Muscle layer of duodenum (tissue), 2 donors: ENCODE results near the gene SLC35G4.
"Not testable (repeated sequence)": the region's sequence is repeated elsewhere in the genome, so short reads cannot be mapped to it uniquely, and the experiment has no call there.

Source experiments
- H3K27ac ChIP-seq: one replicate; pipeline ENCODE4 v1.7.0; 2013; ENCODE audit warnings: mild to moderate bottlenecking, low read length
- H3K27me3 ChIP-seq: one replicate; pipeline ENCODE4 v1.7.0; 2013; ENCODE audit warnings: low read depth, mild to moderate bottlenecking, control low read depth, low read length
- H3K36me3 ChIP-seq, 2 donors: one replicate each; pipeline ENCODE4 v1.7.0; 2013; ENCODE audit warnings: low read length in 2 of 2, control low read depth in 1 of 2, mild to moderate bottlenecking in 1 of 2; ENCODE audit not compliant: insufficient read depth in 2 of 2, control insufficient read depth in 1 of 2
- H3K4me1 ChIP-seq, 2 donors: one replicate each; pipeline ENCODE4 v1.7.0; 2013; ENCODE audit warnings: low read length in 2 of 2, mild to moderate bottlenecking in 2 of 2, control low read depth in 1 of 2, moderate library complexity in 1 of 2; ENCODE audit not compliant: insufficient read depth in 2 of 2, control insufficient read depth in 1 of 2
- H3K4me3 ChIP-seq, 2 donors: one replicate each; pipeline ENCODE4 v1.7.0; 2013; ENCODE audit warnings: low read length in 2 of 2, low read depth in 1 of 2, mild to moderate bottlenecking in 1 of 2
- H3K9me3 ChIP-seq, 2 donors: one replicate each; pipeline ENCODE4 v1.7.0; 2013; ENCODE audit warnings: low read length in 2 of 2, control low read depth in 1 of 2, mild to moderate bottlenecking in 1 of 2; ENCODE audit not compliant: control insufficient read depth in 1 of 2
- donor health status: healthy.

SLC35G4 gene

DNA sequence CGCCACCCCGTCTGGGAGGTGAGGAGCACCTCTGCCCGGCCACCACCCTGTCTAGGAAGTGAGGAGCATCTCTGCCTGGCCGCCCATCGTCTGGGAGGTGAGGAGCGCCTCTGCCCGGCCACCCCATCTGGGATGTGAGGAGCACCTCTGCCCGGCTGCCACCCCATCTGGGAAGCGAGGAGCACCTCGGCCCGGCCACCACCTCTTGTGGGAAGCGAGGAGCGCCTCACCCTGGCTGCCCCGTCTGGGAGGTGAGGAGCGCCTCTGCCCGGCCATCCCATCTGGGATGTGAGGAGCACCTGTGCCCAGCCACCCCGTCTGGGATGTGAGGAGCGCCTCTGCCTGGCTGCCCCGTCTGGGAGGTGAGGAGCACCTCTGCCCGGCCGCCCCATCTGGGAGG, 4.6 kb downstream of the SLC35G4 start:
- H3K27me3 ChIP-seq, H3K27ac ChIP-seq: not testable (repeated sequence)

DNA sequence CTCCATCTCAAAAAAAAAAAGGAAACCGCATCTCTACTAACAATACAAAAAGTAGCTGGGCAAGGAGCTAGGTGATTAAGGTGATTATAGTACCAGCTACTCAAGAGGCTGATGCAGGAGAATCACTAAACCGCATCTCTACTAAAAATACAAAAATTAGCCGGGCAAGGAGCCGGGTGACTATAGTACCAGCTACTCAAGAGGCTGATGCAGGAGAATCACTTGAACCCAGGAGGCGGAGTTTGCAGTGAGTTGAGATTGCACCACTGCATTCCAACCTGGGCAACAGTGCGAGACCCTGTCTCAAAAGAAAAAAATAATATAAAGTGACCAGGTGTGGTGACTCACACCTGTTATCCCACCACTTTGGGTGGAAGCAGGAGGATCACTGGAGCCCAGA, 5.6 kb downstream of the SLC35G4 start:
- not testable (repeated sequence) for H3K36me3 ChIP-seq, H3K27ac ChIP-seq

More for the DNA sequence above, 4.6 kb downstream of the SLC35G4 start:
- not testable (repeated sequence) for H3K9me3 ChIP-seq, H3K4me3 ChIP-seq, H3K36me3 ChIP-seq, H3K4me1 ChIP-seq

DNA sequence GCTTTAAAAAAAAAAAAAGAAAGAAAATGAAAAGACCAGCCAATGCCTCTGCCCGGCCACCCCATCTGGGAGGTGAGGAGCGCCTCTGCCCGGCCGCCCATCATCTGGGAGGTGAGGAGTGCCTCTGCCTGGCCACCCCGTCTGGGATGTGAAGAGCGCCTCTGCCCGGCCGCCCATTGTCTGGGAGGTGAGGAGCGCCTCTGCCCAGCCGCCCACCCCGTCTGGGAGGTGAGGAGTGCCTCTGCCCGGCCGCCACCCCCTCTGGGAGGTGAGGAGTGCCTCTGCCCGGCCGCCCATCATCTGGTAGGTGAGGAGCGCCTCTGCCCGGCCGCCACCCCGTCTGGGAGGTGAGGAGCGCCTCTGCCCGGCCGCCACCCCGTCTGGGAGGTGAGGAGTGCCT, 37.9 kb downstream of the SLC35G4 start:
- H3K27me3 ChIP-seq, H3K36me3 ChIP-seq, H3K9me3 ChIP-seq, H3K4me3 ChIP-seq, H3K27ac ChIP-seq, H3K4me1 ChIP-seq: not testable (repeated sequence)

More for the DNA sequence above, 5.6 kb downstream of the SLC35G4 start:
- not testable (repeated sequence) for H3K9me3 ChIP-seq, H3K4me1 ChIP-seq, H3K27me3 ChIP-seq, H3K4me3 ChIP-seq

DNA sequence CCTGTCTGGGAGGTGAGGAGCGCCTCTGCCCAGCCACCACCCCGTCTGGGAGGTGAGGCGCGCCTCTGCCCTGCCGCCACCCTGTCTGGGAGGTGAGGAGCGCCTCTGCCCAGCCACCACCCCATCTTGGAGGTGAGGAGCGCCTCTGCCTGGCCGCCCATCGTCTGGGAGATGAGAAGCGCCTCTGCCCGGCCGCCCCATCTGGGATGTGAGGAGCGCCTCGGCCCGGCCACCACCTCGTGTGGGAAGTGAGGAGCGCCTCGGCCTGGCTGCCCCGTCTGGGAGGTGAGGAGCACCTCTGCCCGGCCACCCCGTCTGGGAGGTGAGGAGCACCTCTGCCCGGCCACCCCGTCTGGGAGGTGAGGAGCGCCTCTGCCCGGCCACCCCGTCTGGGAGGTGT, 38.4 kb downstream of the SLC35G4 start:
- not testable (repeated sequence) for H3K4me1 ChIP-seq, H3K9me3 ChIP-seq, H3K4me3 ChIP-seq, H3K27ac ChIP-seq, H3K36me3 ChIP-seq, H3K27me3 ChIP-seq

DNA sequence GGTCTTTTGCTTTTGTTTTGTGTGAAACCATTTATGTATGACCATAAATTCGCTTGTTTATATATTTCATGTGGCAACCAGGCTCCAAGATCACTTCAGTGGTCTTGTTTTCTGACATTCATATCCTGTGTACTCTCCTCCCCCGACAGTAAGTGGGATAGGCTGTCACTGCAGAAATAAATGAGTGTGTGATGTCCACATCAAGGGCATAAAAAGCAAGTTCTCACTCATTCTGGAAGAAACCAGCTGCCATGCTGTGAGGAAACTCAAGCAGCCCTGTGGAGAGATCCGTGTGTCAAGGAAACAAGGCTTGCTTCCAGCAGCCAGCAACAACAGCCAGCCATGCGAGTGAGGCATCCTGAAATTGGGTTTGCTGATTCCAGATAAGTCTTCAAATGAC, 40.4 kb downstream of the SLC35G4 start:
- H3K27ac ChIP-seq, result no peak overlapping the region
- no peaks in the 10 kb centered on the region for H3K4me1 ChIP-seq

DNA sequence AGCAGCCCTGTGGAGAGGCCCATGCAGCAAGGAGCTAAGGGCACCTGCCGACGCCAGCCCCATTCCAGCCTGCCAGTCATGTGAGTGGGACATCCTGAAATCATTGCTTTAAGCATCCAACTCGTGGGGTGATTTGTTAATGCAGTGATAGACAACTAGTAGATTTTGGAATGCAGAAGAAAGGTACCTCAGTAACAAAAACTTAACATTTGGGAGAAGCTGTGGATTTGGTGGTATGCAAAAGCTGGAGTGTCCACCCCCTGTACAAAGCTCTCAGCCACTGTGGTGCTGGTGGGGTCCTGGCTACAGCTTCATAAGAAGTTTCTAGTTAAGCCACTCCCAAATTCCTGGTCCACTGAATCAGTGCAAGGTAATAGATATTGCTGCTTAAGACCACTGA, 42.5 kb downstream of the SLC35G4 start:
- Histone ChIP-seq H3K4me1 (peaks cover 0 to 9% of the 10 kb centered on the region in 2 donors), H3K4me3 (no peak overlapping the region), H3K27ac (no peak overlapping the region), H3K36me3 (no peaks in the 10 kb centered on the region), H3K9me3 (peaks cover 0 to 8% of the 10 kb centered on the region in 2 donors), H3K27me3 (peaks cover 6% of the 10 kb centered on the region)

More for the DNA sequence above, 40.4 kb downstream of the SLC35G4 start:
- Histone ChIP-seq H3K36me3 (no peaks in the 10 kb centered on the region), H3K27me3 (no peaks in the 10 kb centered on the region), H3K9me3 (peaks cover 0 to 8% of the 10 kb centered on the region in 2 donors), H3K4me3 (no peak overlapping the region)

DNA sequence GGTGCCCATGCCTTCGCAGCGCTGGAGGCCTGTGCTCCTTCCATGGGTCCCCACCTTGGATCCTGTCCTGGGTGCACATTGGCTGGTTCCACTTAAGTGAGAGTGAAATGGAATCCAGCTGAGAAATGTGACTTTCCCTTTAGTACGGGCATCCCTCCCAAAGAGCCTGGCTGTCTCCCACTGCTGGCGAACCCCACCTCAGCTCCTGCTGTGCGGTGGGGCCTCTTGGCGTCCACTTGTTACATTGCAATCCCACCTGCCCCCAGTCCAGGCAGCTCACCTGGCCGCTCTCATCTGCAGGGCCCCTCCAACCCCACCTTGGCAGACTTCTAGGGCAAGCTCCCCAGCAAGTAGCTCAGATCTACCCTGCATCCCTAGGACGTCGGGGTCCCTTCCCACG, 44.1 kb downstream of the SLC35G4 start:
- H3K4me1 ChIP-seq, result peaks cover 0 to 9% of the 10 kb centered on the region in 2 donors
- H3K27ac ChIP-seq, result no peak overlapping the region
- no peaks in the 10 kb centered on the region for H3K36me3 ChIP-seq
- H3K27me3 ChIP-seq, result peaks cover 6% of the 10 kb centered on the region
- peaks cover 0 to 5% of the 10 kb centered on the region in 2 donors for H3K9me3 ChIP-seq
- H3K4me3 ChIP-seq, result no peak overlapping the region

DNA sequence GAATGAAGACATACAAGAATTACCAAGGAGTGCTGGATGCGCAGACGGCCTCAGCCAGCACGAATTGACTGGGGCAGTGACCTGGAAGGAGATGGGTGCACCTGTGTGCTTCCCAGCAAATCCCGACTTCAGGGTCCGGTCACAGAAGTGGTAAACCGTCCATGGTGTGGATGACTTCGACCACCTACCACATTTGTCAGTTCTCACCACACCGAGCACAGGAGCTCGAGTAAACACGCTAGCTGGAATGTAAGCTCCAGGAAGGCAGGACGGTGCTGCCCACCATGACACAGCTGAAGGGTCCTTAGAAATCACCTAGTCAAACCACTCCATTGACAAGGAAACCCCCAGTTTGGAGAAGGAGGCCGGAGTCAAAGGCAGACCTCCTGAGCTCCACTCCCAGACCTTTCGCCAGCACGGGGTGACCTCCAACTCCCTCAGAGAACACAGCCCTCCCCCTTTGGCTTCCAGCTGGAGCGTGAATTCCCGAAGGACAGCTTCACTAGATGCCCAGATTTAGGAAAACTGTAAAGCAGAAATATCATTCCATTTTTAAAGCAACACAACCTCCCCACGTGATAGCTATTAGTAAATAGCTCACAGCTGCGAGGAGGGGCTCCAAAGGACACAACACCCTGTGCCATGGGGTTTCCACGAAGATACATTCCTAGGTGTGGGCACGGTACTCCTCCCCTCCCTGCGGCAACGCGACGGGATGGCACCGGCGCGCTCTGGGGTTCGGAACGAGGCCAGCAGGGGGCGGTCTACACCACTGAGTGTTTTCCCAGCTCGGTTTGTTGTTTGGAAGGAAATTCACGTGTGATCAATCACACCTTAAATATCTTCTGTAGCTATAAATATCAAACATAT, 45.6 kb downstream of the SLC35G4 start:
- H3K4me3 ChIP-seq, result peak overlapping the region in 1 of 2 donors; percentile 18
- no peak overlapping the region for H3K27ac ChIP-seq
- peaks cover 0 to 2% of the 10 kb centered on the region in 2 donors for H3K9me3 ChIP-seq
- H3K4me1 ChIP-seq, result peaks cover 0 to 9% of the 10 kb centered on the region in 2 donors
- H3K27me3 ChIP-seq, result peaks cover 6% of the 10 kb centered on the region
- no peaks in the 10 kb centered on the region for H3K36me3 ChIP-seq

DNA sequence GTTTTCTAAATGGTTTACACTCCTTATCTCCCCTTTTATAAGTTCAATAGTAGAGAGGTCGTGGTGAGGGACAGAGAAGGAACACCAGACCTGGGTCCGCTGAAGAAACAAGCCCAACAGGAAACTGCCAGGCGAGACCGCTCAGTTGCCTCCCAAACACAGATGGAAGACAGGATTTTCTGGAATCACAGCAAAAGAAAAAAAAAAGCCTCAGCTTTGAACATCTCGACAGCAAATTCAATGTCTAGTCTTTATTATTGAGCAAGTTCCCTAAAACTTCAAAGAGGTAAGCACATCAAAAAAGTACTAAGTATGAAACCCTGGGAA, 46.2 kb downstream of the SLC35G4 start:
- peak overlapping the region in 1 of 2 donors; percentile 18 for H3K4me3 ChIP-seq
- H3K36me3 ChIP-seq, result no peaks in the 10 kb centered on the region
- peaks cover 6% of the 10 kb centered on the region for H3K27me3 ChIP-seq

DNA sequence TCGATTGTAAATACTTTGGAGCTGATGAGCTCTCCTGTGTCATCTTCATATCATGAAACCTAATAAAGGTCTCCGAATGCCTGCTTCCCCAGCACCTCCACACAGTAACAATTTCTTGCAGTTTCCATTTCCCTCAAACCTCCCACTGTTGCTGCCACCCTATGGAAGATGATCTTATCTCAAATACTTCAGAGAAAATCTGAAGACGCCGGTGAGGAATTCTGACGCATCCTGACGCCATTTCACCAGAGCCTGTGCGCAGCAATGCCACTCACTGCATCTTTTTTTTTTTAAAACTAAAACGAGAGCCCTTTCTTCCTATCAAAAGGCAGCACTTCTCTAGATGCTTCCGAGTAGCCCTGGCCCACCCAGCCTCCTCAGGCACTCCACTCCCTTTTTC, 47.8 kb downstream of the SLC35G4 start:
- Histone ChIP-seq H3K27ac (no peak overlapping the region), H3K27me3 (peaks cover 6% of the 10 kb centered on the region), H3K4me3 (no peak overlapping the region), H3K36me3 (no peaks in the 10 kb centered on the region), H3K9me3 (no peaks in the 10 kb centered on the region), H3K4me1 (peaks cover 0 to 9% of the 10 kb centered on the region in 2 donors)

More for the DNA sequence above, 46.2 kb downstream of the SLC35G4 start:
- Histone ChIP-seq H3K4me1 (peaks cover 0 to 9% of the 10 kb centered on the region in 2 donors), H3K27ac (no peak overlapping the region), H3K9me3 (no peaks in the 10 kb centered on the region)

DNA sequence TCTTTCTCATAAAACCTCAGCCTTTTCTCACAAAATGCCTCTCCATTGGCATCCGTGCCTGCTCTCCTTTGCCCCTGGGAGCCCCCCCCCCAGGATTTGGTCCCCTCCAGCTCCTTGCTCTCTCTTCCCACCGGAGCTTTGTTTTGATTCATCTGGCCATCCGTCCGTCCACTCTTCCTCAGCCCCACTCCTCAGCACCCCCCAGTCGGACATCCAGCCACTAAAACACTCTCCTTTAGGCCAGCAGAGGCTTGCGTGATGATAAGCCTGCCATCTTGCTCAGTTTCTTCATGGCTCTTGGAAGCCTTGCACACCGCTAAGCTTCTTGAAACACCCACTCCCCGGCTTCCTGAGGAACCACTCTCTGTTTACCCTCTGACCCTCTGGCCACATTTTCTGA, 48.2 kb downstream of the SLC35G4 start:
- Histone ChIP-seq H3K4me3 (no peak overlapping the region), H3K27me3 (peaks cover 6% of the 10 kb centered on the region), H3K9me3 (no peaks in the 10 kb centered on the region), H3K4me1 (peaks cover 0 to 9% of the 10 kb centered on the region in 2 donors), H3K27ac (no peak overlapping the region), H3K36me3 (no peaks in the 10 kb centered on the region)

DNA sequence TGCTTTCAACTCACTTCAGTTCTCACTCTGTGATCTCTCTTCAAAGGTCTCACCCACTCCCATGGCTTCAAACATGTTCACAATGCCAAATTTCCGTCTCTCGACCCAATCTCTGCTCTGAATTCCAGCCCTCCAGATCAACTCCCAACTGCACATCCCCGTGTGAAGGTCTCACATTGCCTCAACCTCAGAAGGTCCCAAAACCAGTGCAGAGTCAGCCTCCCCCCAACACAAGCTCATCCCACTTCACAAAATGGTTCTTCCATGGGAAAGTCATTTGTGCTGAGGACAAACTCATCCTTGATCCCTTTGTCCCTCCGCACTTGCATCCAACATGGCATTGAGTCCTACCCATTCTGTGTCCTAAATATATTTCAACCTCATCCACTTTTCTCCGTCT, 48.6 kb downstream of the SLC35G4 start:
- H3K36me3 ChIP-seq, result no peaks in the 10 kb centered on the region
- no peak overlapping the region for H3K4me3 ChIP-seq
- H3K27me3 ChIP-seq, result peaks cover 6% of the 10 kb centered on the region
- H3K9me3 ChIP-seq, result no peaks in the 10 kb centered on the region
- peaks cover 0 to 9% of the 10 kb centered on the region in 2 donors for H3K4me1 ChIP-seq
- no peak overlapping the region for H3K27ac ChIP-seq
